Skeletal muscle satellite cell (primary cell): ENCODE measurements around the gene SELENOO.

Experiments used
- H3K27me3 ChIP-seq: 2 replicates; pipeline ENCODE4 v1.7.0; 2013; ENCODE audit warnings: low read length; ENCODE audit not compliant: control insufficient read depth, insufficient read depth
- H3K36me3 ChIP-seq: 2 replicates; pipeline ENCODE4 v1.7.0; 2013; ENCODE audit warnings: mild to moderate bottlenecking, control low read depth, low read length; ENCODE audit not compliant: insufficient read depth
- H3K4me1 ChIP-seq: 2 replicates; pipeline ENCODE4 v1.7.0; 2013; ENCODE audit warnings: low read length; ENCODE audit not compliant: control insufficient read depth, insufficient read depth
- H3K4me2 ChIP-seq: 2 replicates; pipeline ENCODE4 v1.7.0; 2013; ENCODE audit warnings: mild to moderate bottlenecking, low read length
- H3K4me3 ChIP-seq: 2 replicates; pipeline ENCODE4 v1.7.0; 2013; ENCODE audit warnings: low read length
- H3K9ac ChIP-seq: 2 replicates; pipeline ENCODE4 v1.7.0; 2013; ENCODE audit warnings: mild to moderate bottlenecking, low read depth, low read length, moderate library complexity
- H3K9me3 ChIP-seq: replicated peaks from 2 replicates; pipeline ENCODE4 v1.7.0; 2013; ENCODE audit warnings: mild to moderate bottlenecking, control low read depth, low read length

SELENOO gene

GRCh38 chr22:50252082-50253045 lies 51.6 kb downstream of the SELENOO start:
- Histone ChIP-seq H3K9me3 (no peaks in the 10 kb centered on the region), H3K4me3 (no peak overlapping the region)

GRCh38 chr22:50253046-50253915 lies 52.5 kb downstream of the SELENOO start:
- Histone ChIP-seq H3K4me3 (no peak overlapping the region), H3K36me3 (peaks cover 20% of the 10 kb centered on the region), H3K27me3 (no peaks in the 10 kb centered on the region), H3K4me2 (no peak overlapping the region), H3K9me3 (no peaks in the 10 kb centered on the region), H3K9ac (no peak overlapping the region), H3K4me1 (peaks cover 23% of the 10 kb centered on the region)

More at GRCh38 chr22:50252082-50253045, 51.6 kb downstream of the SELENOO start:
- Histone ChIP-seq H3K9ac (no peak overlapping the region), H3K27me3 (no peaks in the 10 kb centered on the region), H3K36me3 (peaks cover 21% of the 10 kb centered on the region), H3K4me2 (peak overlapping the region; percentile 100), H3K4me1 (peaks cover 23% of the 10 kb centered on the region)

GRCh38 chr22:50253941-50254340 lies 53.1 kb downstream of the SELENOO start:
- no peaks in the 10 kb centered on the region for H3K9me3 ChIP-seq
- H3K4me1 ChIP-seq: peaks cover 29% of the 10 kb centered on the region
- no peak overlapping the region for H3K9ac ChIP-seq
- H3K36me3 ChIP-seq: peaks cover 20% of the 10 kb centered on the region
- H3K4me3 ChIP-seq: no peak overlapping the region
- H3K27me3 ChIP-seq: no peaks in the 10 kb centered on the region
- no peak overlapping the region for H3K4me2 ChIP-seq

GRCh38 chr22:50255099-50255498 lies 54.3 kb downstream of the SELENOO start:
- Histone ChIP-seq H3K27me3 (no peaks in the 10 kb centered on the region), H3K9ac (no peak overlapping the region), H3K9me3 (no peaks in the 10 kb centered on the region), H3K36me3 (peaks cover 20% of the 10 kb centered on the region), H3K4me3 (no peak overlapping the region), H3K4me1 (peaks cover 30% of the 10 kb centered on the region), H3K4me2 (no peak overlapping the region)

DNA sequence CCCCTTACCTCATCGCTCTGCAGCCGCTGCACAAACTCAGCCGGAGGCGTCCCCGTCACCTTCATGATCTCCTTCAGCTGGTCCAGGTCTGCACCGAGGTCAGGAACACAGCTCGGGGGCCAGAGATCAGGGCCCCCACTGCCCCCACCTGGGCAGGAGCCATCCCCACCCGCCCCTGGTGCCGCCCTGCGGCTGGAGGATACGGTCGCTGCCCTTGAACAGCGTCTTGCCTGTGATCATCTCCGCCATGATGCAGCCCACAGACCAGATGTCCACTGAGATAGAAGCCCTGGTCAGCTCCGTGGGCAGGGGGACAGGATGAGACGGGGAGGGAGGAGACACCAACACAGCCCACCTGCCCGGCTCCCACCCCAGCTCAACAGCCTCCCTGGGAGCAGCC lies 54.8 kb downstream of the SELENOO start:
- Histone ChIP-seq H3K9me3 (no peaks in the 10 kb centered on the region), H3K36me3 (peaks cover 20% of the 10 kb centered on the region), H3K4me2 (no peak overlapping the region), H3K9ac (no peak overlapping the region), H3K4me3 (no peak overlapping the region), H3K27me3 (no peaks in the 10 kb centered on the region), H3K4me1 (peaks cover 30% of the 10 kb centered on the region)

- no peak overlapping the region for H3K4me2 ChIP-seq
- H3K4me1 ChIP-seq: peaks cover 26% of the 10 kb centered on the region
- H3K4me3 ChIP-seq: no peak overlapping the region
- H3K9me3 ChIP-seq: no peaks in the 10 kb centered on the region
- H3K36me3 ChIP-seq: peaks cover 20% of the 10 kb centered on the region
- no peaks in the 10 kb centered on the region for H3K27me3 ChIP-seq
- no peak overlapping the region for H3K9ac ChIP-seq
These were observed 55.5 kb downstream of the SELENOO start for GRCh38 chr22:50256258-50256862.

- peaks cover 20% of the 10 kb centered on the region for H3K36me3 ChIP-seq
- no peak overlapping the region for H3K9ac ChIP-seq
- H3K27me3 ChIP-seq: no peaks in the 10 kb centered on the region
- H3K4me2 ChIP-seq: no peak overlapping the region
- no peaks in the 10 kb centered on the region for H3K9me3 ChIP-seq
- peaks cover 23% of the 10 kb centered on the region for H3K4me1 ChIP-seq
- no peak overlapping the region for H3K4me3 ChIP-seq
These were observed 56.2 kb downstream of the SELENOO start for GRCh38 chr22:50257041-50257440.

- peaks cover 29% of the 10 kb centered on the region for H3K4me1 ChIP-seq
- no peaks in the 10 kb centered on the region for H3K9me3 ChIP-seq
- H3K4me2 ChIP-seq: no peak overlapping the region
- no peak overlapping the region for H3K9ac ChIP-seq
- no peak overlapping the region for H3K4me3 ChIP-seq
- H3K27me3 ChIP-seq: no peaks in the 10 kb centered on the region
- H3K36me3 ChIP-seq: peaks cover 20% of the 10 kb centered on the region
These were observed 56.9 kb downstream of the SELENOO start for GRCh38 chr22:50257451-50258360.

DNA sequence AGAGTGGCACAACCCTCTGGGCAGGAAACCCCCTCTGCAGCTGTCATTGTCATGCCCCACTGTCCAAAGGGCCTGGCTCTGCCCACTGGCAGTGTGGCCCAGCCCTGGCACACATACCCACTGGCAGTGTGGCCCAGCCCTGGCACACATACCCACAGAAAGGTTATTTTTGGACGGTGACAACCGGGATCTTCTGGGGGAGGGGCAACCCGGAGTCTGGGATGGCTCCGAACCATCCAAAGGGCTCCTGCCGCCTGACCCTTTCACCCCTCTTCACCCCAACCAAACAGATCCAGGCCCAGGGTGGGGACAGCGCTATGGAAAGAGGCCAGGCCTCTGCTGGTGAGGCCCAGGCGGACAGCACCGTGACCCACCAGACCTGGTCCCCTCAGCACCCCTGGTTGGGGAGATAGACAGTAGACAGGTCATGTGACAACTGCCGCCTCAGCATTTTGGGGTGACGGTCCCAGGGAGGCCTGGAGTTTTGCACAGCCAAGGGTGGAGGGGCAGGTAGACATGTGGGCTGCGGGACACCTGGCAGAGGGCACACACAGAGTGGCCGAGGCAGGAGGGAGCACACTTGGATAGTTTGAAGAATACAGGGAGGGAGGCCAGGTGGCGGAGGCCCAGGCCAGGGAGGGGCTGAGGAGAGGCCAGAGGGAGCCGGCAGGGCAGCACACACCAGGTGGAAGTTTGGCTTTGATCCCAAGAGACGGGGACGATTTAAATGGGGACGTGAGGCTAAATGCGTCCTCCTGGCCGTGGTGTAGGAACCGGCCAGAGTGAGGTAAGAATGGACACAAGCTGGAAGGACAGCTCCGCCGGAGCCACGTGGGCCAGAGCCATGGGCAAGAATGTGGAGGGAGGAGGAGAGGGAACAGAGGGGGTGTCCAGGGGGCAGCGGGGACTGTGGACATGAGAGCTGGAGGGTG lies 57.8 kb downstream of the SELENOO start:
- Histone ChIP-seq H3K4me1 (peaks cover 34% of the 10 kb centered on the region), H3K36me3 (peaks cover 17% of the 10 kb centered on the region), H3K4me3 (no peak overlapping the region), H3K9me3 (no peaks in the 10 kb centered on the region), H3K27me3 (no peaks in the 10 kb centered on the region), H3K9ac (no peak overlapping the region), H3K4me2 (peak overlapping the region; percentile 29)

DNA sequence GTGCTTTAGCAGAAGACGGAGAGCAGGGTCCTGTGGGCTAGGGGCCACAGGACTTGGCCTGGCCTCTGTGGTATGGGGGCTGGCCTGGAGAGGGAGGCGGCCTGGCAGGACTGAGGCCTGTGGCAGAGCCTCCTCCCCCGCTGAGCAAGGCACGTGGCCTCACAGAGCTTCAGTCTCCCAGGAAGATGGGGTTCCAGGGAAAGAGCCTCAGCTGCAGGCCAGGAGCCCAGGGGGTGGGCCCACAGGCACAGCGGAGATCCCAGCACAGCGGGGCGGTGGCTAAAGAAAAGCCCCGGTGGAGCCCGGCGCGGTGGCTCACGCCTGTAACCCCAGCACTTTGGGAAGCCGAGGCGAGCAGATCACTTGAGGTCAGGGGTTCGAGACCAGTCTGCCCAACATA lies 58.5 kb downstream of the SELENOO start:
- Histone ChIP-seq H3K4me2 (peak overlapping the region; percentile 29), H3K4me3 (no peak overlapping the region), H3K9ac (no peak overlapping the region), H3K9me3 (no peaks in the 10 kb centered on the region), H3K27me3 (no peaks in the 10 kb centered on the region), H3K36me3 (peaks cover 17% of the 10 kb centered on the region), H3K4me1 (peaks cover 34% of the 10 kb centered on the region)
